Panc1 (cell line): ENCODE measurements around the gene ZNF774. TPM values are rescaled to one million over a fixed set of nuclear protein-coding genes. Genes with fewer than 3 reads are reported as not detected.

ENCODE experiments used
- ATAC-seq: fragments of 200-7000 bp; cut with Tn5 transposase; 2 replicates; pipeline ENCODE4 v1.9.1; 2020; ENCODE audit warnings: mild to moderate bottlenecking, moderate library complexity
- BruUV-seq: library from RNA; stranded (reverse); fragments of 400-500 nt; replicated peaks from 2 replicates; lab custom pipeline; 2021; lab: Mats Ljungman, UMichigan
- CTCF ChIA-PET: fragments of 300-600 bp; sonication (Branson Sonifier 250); formaldehyde crosslinking; loops from one replicate; lab custom pipeline; 2022; ENCODE audit warnings: antibody characterized with exemption; lab: Charles Lee
- POLR2A ChIA-PET: fragments of 300-600 bp; sonication (Branson Sonifier 250); formaldehyde crosslinking; loops from one replicate; lab custom pipeline; 2022; ENCODE audit warnings: antibody characterized with exemption; lab: Charles Lee
- DNase-seq: peaks from one replicate; pipeline ENCODE4 v3.0.0-alpha.2; 2010; ENCODE audit warnings: low read depth, low spot score
- H3K27ac ChIP-seq: 2 replicates; pipeline ENCODE4 v1.5.1; 2011; ENCODE audit warnings: mild to moderate bottlenecking, low read length, inconsistent platforms
- H3K27me3 ChIP-seq: fragments of 200-500 bp; sonication (Bioruptor generic); 2 replicates; pipeline ENCODE4 v1.6.0; 2014; ENCODE audit warnings: low read length, inconsistent platforms; ENCODE audit not compliant: control insufficient read depth, insufficient read depth
- H3K36me3 ChIP-seq: fragments of 200-500 bp; sonication (Bioruptor generic); 2 replicates; pipeline ENCODE4 v1.5.1; 2014; ENCODE audit warnings: inconsistent platforms, mild to moderate bottlenecking, low read length, moderate library complexity; ENCODE audit not compliant: control insufficient read depth, insufficient read depth
- H3K4me1 ChIP-seq: 2 replicates; pipeline ENCODE4 v1.5.1; 2011; ENCODE audit warnings: inconsistent platforms, mild to moderate bottlenecking, low read length, moderate library complexity; ENCODE audit not compliant: control insufficient read depth, insufficient read depth
- H3K4me3 ChIP-seq, 2 experiments: 2 replicates each; pipeline ENCODE4 v1.5.1; 2011 to 2012; ENCODE audit warnings: low read depth in 2 of 2, low read length in 2 of 2, mild to moderate bottlenecking in 2 of 2, inconsistent platforms in 1 of 2, moderate library complexity in 1 of 2
- H3K9me3 ChIP-seq: fragments of 200-500 bp; sonication (Bioruptor generic); 2 replicates; pipeline ENCODE4 v1.5.1; 2014; ENCODE audit warnings: low read depth, mild to moderate bottlenecking, inconsistent platforms, low read length, moderate library complexity; ENCODE audit not compliant: control insufficient read depth, insufficient read depth
- CTCF ChIP-seq: fragments of 450-650 bp; IDR thresholded peaks from 2 replicates; pipeline ENCODE4 v1.5.1; 2017; ENCODE audit warnings: mild to moderate bottlenecking
- POLR2AphosphoS5 ChIP-seq: IDR thresholded peaks from 2 replicates; pipeline ENCODE4 v1.6.1; 2012; ENCODE audit warnings: mild to moderate bottlenecking, low read depth, low read length, moderate library complexity
- TCF7L2 ChIP-seq: IDR thresholded peaks from 2 replicates; pipeline ENCODE4 v1.6.1; 2011; ENCODE audit warnings: mild to moderate bottlenecking, low read depth, low read length, inconsistent platforms
- in situ Hi-C: cut with HindIII; loops from 2 replicates; pipeline ENCODE4 v1.10.0; 2016; ENCODE audit warnings: low sequenced_read_pairs, low pct_unique_long_range_greater_than_20kb
- intact Hi-C: fragments of 100-400 bp; cut with micrococcal nuclease; formaldehyde crosslinking; loops from one replicate; pipeline ENCODE4 v1.10.0; 2022; ENCODE audit not compliant: unreplicated experiment
- total RNA-seq: library from RNA; stranded (reverse); gene quantifications from one replicate; pipeline ENCODE4 v1.2.1, GENCODE V29; 2021; ENCODE audit not compliant: unreplicated experiment
- TF ChIP-seq, protein P1 (sequence below), 2 experiments: IDR thresholded peaks; 2 replicates each; pipeline ENCODE4 v1.6.1; 2011 to 2012; ENCODE audit warnings: low read depth in 2 of 2, control low read depth in 1 of 2, low read length in 1 of 2, mild to moderate bottlenecking in 1 of 2, moderate library complexity in 1 of 2; ENCODE audit not compliant: insufficient read depth in 1 of 2

The ZNF774 gene
- total RNA-seq, 1 experiment from 2014 or later: 5.2 TPM

GRCh38 chr15:90320062-90320884, 31.8 kb upstream of the ZNF774 start:
- H3K4me3 ChIP-seq: peak overlapping the region; percentile 10 to 36; a peak in 3 of 4 replicates
- in situ Hi-C loops: no loop called here
- ChIA-PET CTCF (interaction anchor here (0.5 to 3.3 kb wide), 14 partner anchors 10 to 328 kb away, joined by 3 to 26 read pairs (median 3); partner anchors contain the start of gene IQGAP1), POLR2A (interaction anchor here (0.5 to 1.1 kb wide), 4 partner anchors 75 to 547 kb away, joined by 3 to 7 read pairs (median 6); no protein-coding TSS in a partner anchor)
- DNase-seq (peak; percentile 86), ATAC-seq (peak; percentile 99)
- no peaks in the 10 kb centered on the region for H3K36me3 ChIP-seq
- H3K4me1 ChIP-seq: peaks cover 14% of the 10 kb centered on the region
- no TSS peak for BruUV-seq
- TF ChIP-seq TCF7L2 (no peak), CTCF (peak; percentile 97), POLR2AphosphoS5 (peak; percentile 46; the same call in 1 of the 2 replicates)
- TF ChIP-seq, protein P1, sequence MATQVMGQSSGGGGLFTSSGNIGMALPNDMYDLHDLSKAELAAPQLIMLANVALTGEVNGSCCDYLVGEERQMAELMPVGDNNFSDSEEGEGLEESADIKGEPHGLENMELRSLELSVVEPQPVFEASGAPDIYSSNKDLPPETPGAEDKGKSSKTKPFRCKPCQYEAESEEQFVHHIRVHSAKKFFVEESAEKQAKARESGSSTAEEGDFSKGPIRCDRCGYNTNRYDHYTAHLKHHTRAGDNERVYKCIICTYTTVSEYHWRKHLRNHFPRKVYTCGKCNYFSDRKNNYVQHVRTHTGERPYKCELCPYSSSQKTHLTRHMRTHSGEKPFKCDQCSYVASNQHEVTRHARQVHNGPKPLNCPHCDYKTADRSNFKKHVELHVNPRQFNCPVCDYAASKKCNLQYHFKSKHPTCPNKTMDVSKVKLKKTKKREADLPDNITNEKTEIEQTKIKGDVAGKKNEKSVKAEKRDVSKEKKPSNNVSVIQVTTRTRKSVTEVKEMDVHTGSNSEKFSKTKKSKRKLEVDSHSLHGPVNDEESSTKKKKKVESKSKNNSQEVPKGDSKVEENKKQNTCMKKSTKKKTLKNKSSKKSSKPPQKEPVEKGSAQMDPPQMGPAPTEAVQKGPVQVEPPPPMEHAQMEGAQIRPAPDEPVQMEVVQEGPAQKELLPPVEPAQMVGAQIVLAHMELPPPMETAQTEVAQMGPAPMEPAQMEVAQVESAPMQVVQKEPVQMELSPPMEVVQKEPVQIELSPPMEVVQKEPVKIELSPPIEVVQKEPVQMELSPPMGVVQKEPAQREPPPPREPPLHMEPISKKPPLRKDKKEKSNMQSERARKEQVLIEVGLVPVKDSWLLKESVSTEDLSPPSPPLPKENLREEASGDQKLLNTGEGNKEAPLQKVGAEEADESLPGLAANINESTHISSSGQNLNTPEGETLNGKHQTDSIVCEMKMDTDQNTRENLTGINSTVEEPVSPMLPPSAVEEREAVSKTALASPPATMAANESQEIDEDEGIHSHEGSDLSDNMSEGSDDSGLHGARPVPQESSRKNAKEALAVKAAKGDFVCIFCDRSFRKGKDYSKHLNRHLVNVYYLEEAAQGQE (IDR thresholded peaks at IDR 0.05; ENCODE audit: insufficient read depth in 1 of 2, low read depth in 2 of 2, low read length in 1 of 2): peak in 1 of 2 experiments; percentile 58; a peak in 1 of 4 replicates
- H3K9me3 ChIP-seq: no peaks in the 10 kb centered on the region
- intact Hi-C loops: loop anchor here (10.0 kb wide), 2 partner anchors 75 to 375 kb away; no protein-coding TSS in a partner anchor
- peak overlapping the region; percentile 79 for H3K27ac ChIP-seq
- no peaks in the 10 kb centered on the region for H3K27me3 ChIP-seq

DNA sequence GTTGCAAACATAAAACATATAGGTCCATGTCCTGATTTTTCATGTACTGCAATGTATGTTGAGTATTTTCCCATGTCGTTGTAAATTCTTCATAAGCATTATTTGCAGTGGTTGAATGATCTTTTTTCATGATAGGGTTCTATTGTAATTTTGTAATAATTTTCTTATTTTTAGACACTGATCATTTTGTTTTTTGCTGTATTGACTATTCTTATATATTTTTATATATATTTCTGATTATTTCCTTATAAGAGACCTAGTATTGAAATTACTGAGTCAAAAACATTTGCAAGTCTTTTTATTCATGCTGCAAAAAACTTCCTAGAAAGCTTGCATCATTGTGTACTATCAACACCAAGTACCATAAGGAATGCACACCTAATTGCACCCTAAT, 31.2 kb upstream of the ZNF774 start:
- ChIA-PET CTCF (interaction anchor here (0.8 to 3.3 kb wide), 3 partner anchors 23 to 161 kb away, joined by 3 to 26 read pairs (median 4); partner anchors contain the start of gene IQGAP1), POLR2A (interaction anchor here (0.5 to 1.1 kb wide), 2 partner anchors 139 to 547 kb away, joined by 4 to 7 read pairs; no protein-coding TSS in a partner anchor)
- intact Hi-C loops: loop anchor here (1.0 to 10.0 kb wide), 3 partner anchors 74 to 374 kb away; no protein-coding TSS in a partner anchor
- H3K4me3 ChIP-seq: peak overlapping the region in 1 of 2 experiments; percentile 36; a peak in 1 of 4 replicates
- no peaks in the 10 kb centered on the region for H3K27me3 ChIP-seq
- in situ Hi-C loops: no loop called here
- no peak for DNase-seq
- H3K27ac ChIP-seq: peak overlapping the region; percentile 79; the same call in 1 of the 2 replicates
- H3K4me1 ChIP-seq: peaks cover 10% of the 10 kb centered on the region
- no TSS peak for BruUV-seq
- H3K9me3 ChIP-seq: no peaks in the 10 kb centered on the region
- no peaks in the 10 kb centered on the region for H3K36me3 ChIP-seq
- ATAC-seq: no peak
- TF ChIP-seq TCF7L2 (no peak), CTCF (no peak)
